GM12878 (cell line): ENCODE results near the gene REPS1. TPM values are rescaled to one million over a fixed set of nuclear protein-coding genes. Genes with fewer than 3 reads are reported as not detected.

Experiments
- ATAC-seq: fragments of 200-7000 bp; cut with Tn5 transposase; 3 replicates; pipeline ENCODE4 v1.9.1; 2020; ENCODE audit warnings: mild to moderate bottlenecking, moderate library complexity
- BruUV-seq: library from RNA; stranded (reverse); fragments of 400-500 nt; replicated peaks from 2 replicates; lab custom pipeline; 2021; lab: Mats Ljungman, UMichigan
- CTCF ChIA-PET: fragments of 300-600 bp; sonication (Branson Sonifier 250); formaldehyde crosslinking; extraction: SDS; loops from one replicate; lab custom pipeline; 2021; ENCODE audit warnings: inconsistent platforms; lab: Yijun Ruan, JAX
- POLR2A ChIA-PET: fragments of 350-600 bp; formaldehyde crosslinking; extraction: SDS; loops from one replicate; lab custom pipeline; 2021; ENCODE audit warnings: inconsistent platforms; lab: Charles Lee
- RAD21 ChIA-PET: fragments of 300-600 bp; sonication (Branson Sonifier 250); formaldehyde crosslinking; loops from one replicate; lab custom pipeline; 2023; ENCODE audit warnings: antibody characterized with exemption; ENCODE audit not compliant: unreplicated experiment; lab: Charles Lee
- SMC1A ChIA-PET: fragments of 300-600 bp; sonication (Branson Sonifier 250); formaldehyde crosslinking; loops from one replicate; lab custom pipeline; 2023; ENCODE audit not compliant: unreplicated experiment, uncharacterized antibody; lab: Charles Lee
- DNase-seq: peaks from one replicate; pipeline ENCODE4 v3.0.0-alpha.2; 2011; ENCODE audit warnings: low read depth, low spot score
- FAIRE-seq: peaks from 3 replicates; lab custom pipeline; 2011; peaks lifted over from hg19 to GRCh38; lab: Jason Lieb, UNC
- H2AFZ ChIP-seq: 2 replicates; pipeline ENCODE4 v1.6.0; 2011; ENCODE audit warnings: low read depth, low read length, control low read depth; ENCODE audit not compliant: control insufficient read depth
- H3K27ac ChIP-seq: 2 replicates; pipeline ENCODE4 v1.5.1; 2011; ENCODE audit warnings: control low read depth; ENCODE audit not compliant: control insufficient read depth, insufficient read depth
- H3K27me3 ChIP-seq, 2 experiments: replicated peaks in 1 of 2; 2 replicates each; pipeline versions ENCODE4 v1.6.0 to v1.6.1; 2011; ENCODE audit warnings: low read length in 1 of 2; ENCODE audit not compliant: control insufficient read depth in 2 of 2, insufficient read depth in 2 of 2
- H3K36me3 ChIP-seq, 2 experiments: 2 replicates each; pipeline ENCODE4 v1.5.1; 2011; ENCODE audit warnings: low read length in 1 of 2; ENCODE audit not compliant: control insufficient read depth in 2 of 2, insufficient read depth in 2 of 2
- H3K4me1 ChIP-seq: 2 replicates; pipeline ENCODE4 v1.6.1; 2011; ENCODE audit warnings: mild to moderate bottlenecking, low read length, moderate library complexity, mixed read lengths; ENCODE audit not compliant: control insufficient read depth, insufficient read depth
- H3K4me2 ChIP-seq: 2 replicates; pipeline ENCODE4 v1.6.0; 2011; ENCODE audit warnings: control low read depth; ENCODE audit not compliant: control insufficient read depth, insufficient read depth
- H3K4me3 ChIP-seq: fragments of 200-600 bp; sonication (generic); 2 replicates; pipeline ENCODE4 v1.5.1; 2016
- H3K79me2 ChIP-seq: 2 replicates; pipeline ENCODE4 v1.6.0; 2011; ENCODE audit warnings: low read length; ENCODE audit not compliant: control insufficient read depth, insufficient read depth
- H3K9ac ChIP-seq: 2 replicates; pipeline ENCODE4 v1.8.0; 2011; ENCODE audit warnings: low read length, control low read depth, mixed read lengths; ENCODE audit not compliant: control insufficient read depth, insufficient read depth
- H3K9me3 ChIP-seq: replicated peaks from 3 replicates; pipeline ENCODE4 v1.5.1; 2011; ENCODE audit warnings: mild to moderate bottlenecking, low read length; ENCODE audit not compliant: control insufficient read depth, insufficient read depth
- H4K20me1 ChIP-seq: 2 replicates; pipeline ENCODE4 v1.6.0; 2011; ENCODE audit not compliant: control insufficient read depth, insufficient read depth
- ASH2L ChIP-seq: fragments of 300-600, 200-600 bp; sonication (generic); IDR thresholded peaks from 2 replicates; pipeline ENCODE4 v1.6.1; 2017; ENCODE audit warnings: low read depth, mild to moderate bottlenecking, borderline replicate concordance
- HSF1 ChIP-seq: fragments of 150-350 bp; IDR thresholded peaks from 2 replicates; pipeline ENCODE4 v1.6.1; 2014; ENCODE audit warnings: mild to moderate bottlenecking, low read depth, low read length
- KAT2A ChIP-seq: conservative IDR thresholded peaks from 2 replicates; pipeline ENCODE4 v1.6.1; 2011; ENCODE audit warnings: low read depth, low read length; ENCODE audit not compliant: control insufficient read depth
- NFIC ChIP-seq: IDR thresholded peaks from 2 replicates; pipeline ENCODE4 v1.6.1; 2012; ENCODE audit warnings: low read depth, mild to moderate bottlenecking, inconsistent platforms, low read length, moderate library complexity
- NR2C1 ChIP-seq: fragments of 450-650 bp; IDR thresholded peaks from 2 replicates; pipeline ENCODE4 v1.6.1; 2017; ENCODE audit warnings: antibody characterized with exemption, mild to moderate bottlenecking, moderate library complexity
- SPI1 ChIP-seq: IDR thresholded peaks from 2 replicates; pipeline ENCODE4 v1.6.1; 2011; ENCODE audit warnings: low read depth, mild to moderate bottlenecking, low read length, moderate library complexity, borderline replicate concordance; ENCODE audit not compliant: insufficient read depth
- SRF ChIP-seq, 2 experiments: IDR thresholded peaks; 2 replicates each; pipeline ENCODE4 v1.6.1; 2011; ENCODE audit warnings: low read depth in 2 of 2, low read length in 2 of 2, mild to moderate bottlenecking in 1 of 2, moderate library complexity in 1 of 2
- SUPT20H ChIP-seq: IDR thresholded peaks from 2 replicates; pipeline ENCODE4 v1.6.1; 2011; ENCODE audit warnings: low read depth, mild to moderate bottlenecking, low read length, moderate library complexity, borderline replicate concordance; ENCODE audit not compliant: control insufficient read depth
- SUZ12 ChIP-seq: fragments of 200-600 bp; sonication (generic); IDR thresholded peaks from one replicate; pipeline ENCODE4 v1.6.1; 2018; ENCODE audit warnings: antibody characterized with exemption, mild to moderate bottlenecking; ENCODE audit not compliant: unreplicated experiment
- WGBS: methylation state at CpG from one replicate; pipeline ENCODE4 v1.1.6; 2016; ENCODE audit warnings: low lambda C conversion rate; ENCODE audit not compliant: insufficient replicate concordance, insufficient coverage; ENCODE audit errors: missing lambda C conversion rate; 5-methylcytosine and 5-hydroxymethylcytosine counted together
- in situ Hi-C: fragments of 300-500 bp; cut with MboI; formaldehyde crosslinking; loops from 9 replicates; pipeline ENCODE4 v1.14.3; 2018; ENCODE audit warnings: mixed read lengths
- intact Hi-C: fragments of 100-400 bp; cut with micrococcal nuclease; formaldehyde crosslinking; loops from one replicate; pipeline ENCODE4 v1.14.2; 2022; ENCODE audit not compliant: unreplicated experiment
- polyA plus RNA-seq, 11 experiments: library from polyadenylated mRNA; depleted of rRNA in 4 of 11; unstranded in 6 of 11; stranded (reverse) in 5 of 11; fragments of >200 nt; fragmentation: Nextera tagmentation in 4 of 11; fragmentation: Illumina TruSeq in 1 of 11; extraction: Ambion mirVana in 4 of 11; extraction: Trizol in 1 of 11; gene quantifications; 1 replicate in 1 of 11; 2 replicates in 10 of 11; pipeline versions ENCODE4 v1.2.1 to v1.2.3, GENCODE V29; 2011 to 2016; ENCODE audit warnings: inconsistent platforms in 2 of 11, missing spikeins in 2 of 11, low read depth in 1 of 11
- total RNA-seq, 4 experiments: library from RNA; depleted of rRNA in 3 of 4; stranded (reverse); fragments of >200 nt in 3 of 4; fragmentation: Illumina TruSeq in 1 of 4; extraction: Trizol in 1 of 4; gene quantifications; 2 replicates each; pipeline versions ENCODE4 v1.2.1 to v1.2.3, GENCODE V29; 2013 to 2021
- TF ChIP-seq, protein P1 (sequence below): IDR thresholded peaks from 2 replicates; pipeline ENCODE4 v1.6.1; 2011; ENCODE audit warnings: low read depth, low read length, improper control_type of control experiment, borderline replicate concordance

Gene REPS1
- total and polyA plus RNA-seq, 10 of the 15 experiments (the other 5 are each of a cell fraction or from before 2014, with no cell fraction given), result 13.7 to 59.3 (median 31.7) TPM

DNA sequence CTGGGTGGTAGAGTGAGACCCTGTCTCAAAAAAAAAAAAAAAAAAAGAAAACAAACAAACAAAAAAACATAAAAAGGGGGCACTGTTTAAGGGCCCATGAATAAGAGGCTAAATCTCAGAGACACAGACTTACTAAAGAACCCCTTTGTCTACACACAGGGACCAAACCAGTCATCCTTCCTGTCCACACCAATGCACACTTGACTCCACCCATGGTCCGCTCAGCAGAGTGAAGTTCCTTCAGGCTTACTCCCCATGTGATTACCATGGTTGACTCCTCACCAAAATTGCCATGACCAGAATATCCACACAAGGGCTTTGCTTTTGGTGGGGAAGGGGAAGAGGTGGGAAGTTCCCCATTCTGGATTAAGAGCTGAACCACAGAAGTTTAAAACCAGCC lies 19.4 kb upstream of the REPS1 start:
- 53% methylated on average over 1 of the region's 1 CpG for WGBS
- intact Hi-C loops (no loop called here), in situ Hi-C loops (no loop called here)
- Histone ChIP-seq H3K4me3 (no peak overlapping the region), H3K27ac (no peak overlapping the region), H3K9ac (no peak overlapping the region), H4K20me1 (no peaks in the 10 kb centered on the region), H3K79me2 (no peaks in the 10 kb centered on the region), H3K4me2 (no peak overlapping the region), H3K27me3 (no peaks in the 10 kb centered on the region), H3K4me1 (no peaks in the 10 kb centered on the region), H2AFZ (no peak overlapping the region), H3K36me3 (no peaks in the 10 kb centered on the region), H3K9me3 (no peaks in the 10 kb centered on the region)
- ChIA-PET SMC1A (no interaction called here), POLR2A (interaction anchor here (0.7 kb wide), 1 partner anchor 20 kb away, joined by 3 read pairs; the partner anchor contains the start of gene REPS1), RAD21 (no interaction called here), CTCF (no interaction called here)
- DNase-seq (no peak), ATAC-seq (no peak), FAIRE-seq (no peak)
- no TSS peak for BruUV-seq
- TF ChIP-seq ASH2L (no peak), SUZ12 (no peak), HSF1 (no peak), SPI1 (no peak), NFIC (no peak), SRF (IDR thresholded peaks at IDR 0.05; ENCODE audit: low read depth in 2 of 2, low read length in 2 of 2) (no peak), SUPT20H (no peak), KAT2A (no peak), NR2C1 (no peak)
- TF ChIP-seq, protein P1, sequence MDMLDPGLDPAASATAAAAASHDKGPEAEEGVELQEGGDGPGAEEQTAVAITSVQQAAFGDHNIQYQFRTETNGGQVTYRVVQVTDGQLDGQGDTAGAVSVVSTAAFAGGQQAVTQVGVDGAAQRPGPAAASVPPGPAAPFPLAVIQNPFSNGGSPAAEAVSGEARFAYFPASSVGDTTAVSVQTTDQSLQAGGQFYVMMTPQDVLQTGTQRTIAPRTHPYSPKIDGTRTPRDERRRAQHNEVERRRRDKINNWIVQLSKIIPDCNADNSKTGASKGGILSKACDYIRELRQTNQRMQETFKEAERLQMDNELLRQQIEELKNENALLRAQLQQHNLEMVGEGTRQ, result no peak
